Stimulated activated CD4-positive, alpha-beta T cell treated with anti-CD3 and anti-CD28 coated beads, Interleukin-12 subunit alpha, Interleukin-12 subunit beta, amount 100 ng/mL, for 48 hours (primary cell): ENCODE measurements around the gene PDE8B.

Experiments
- DNase-seq, 3 donors: peaks; one replicate each; pipeline ENCODE4 v3.0.0-alpha.2; 2020; ENCODE audit warnings: low read depth in 2 of 3, low spot score in 1 of 3

PDE8B gene

GRCh38 chr5:77316871-77317661, 106.6 kb downstream of the PDE8B start:
- DNase-seq, result no peak

DNA sequence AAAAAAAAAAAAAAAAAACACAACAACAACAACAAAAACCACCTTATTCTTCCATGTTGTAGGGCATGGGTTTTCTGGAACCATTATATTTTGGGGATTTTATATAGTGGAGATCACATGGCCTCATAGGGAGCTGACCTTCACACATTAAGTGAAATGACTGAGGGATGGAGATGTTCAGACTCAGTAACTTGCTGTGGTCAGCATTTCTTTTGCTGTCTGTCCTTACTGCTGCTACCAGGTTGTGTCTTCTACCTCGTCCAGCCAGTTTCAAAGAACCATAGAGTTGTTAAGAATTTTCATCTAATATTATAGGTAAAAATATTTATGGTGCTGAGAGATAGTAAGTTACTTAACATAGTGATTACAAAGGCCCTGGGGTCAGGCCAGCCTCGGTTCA, 107.6 kb downstream of the PDE8B start:
- no peak for DNase-seq

DNA sequence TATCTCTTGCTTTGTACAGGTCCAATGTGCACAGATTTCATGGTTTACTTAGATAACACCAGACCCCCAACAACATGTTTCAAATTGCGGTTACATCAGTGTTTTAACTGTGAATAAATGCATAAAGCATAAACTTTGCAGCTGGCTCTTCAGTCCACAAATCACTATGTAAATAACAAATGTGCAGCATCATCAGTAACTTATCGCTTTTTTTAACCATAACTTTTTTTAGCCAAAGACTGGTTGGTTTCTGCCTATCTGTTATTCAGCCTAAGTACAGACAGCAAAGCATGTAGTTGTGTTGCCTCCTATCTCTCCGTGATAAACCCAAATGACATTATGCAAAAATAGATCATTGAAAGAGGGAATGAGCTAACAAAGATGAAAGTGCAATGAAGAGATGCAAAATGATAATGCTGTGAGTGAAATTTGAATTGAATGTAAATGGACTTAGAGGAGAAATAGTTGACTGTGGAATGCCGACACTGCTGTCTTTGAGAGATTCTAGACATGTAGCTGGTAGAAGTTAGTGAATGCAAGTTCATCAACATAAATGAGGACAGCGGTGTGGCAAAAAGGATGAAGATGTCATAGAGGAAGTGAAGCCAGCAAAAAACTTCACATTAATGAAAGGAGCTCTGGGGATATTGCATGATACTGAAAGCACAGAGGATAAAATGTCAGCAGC, 108.8 kb downstream of the PDE8B start:
- DNase-seq, result no peak

DNA sequence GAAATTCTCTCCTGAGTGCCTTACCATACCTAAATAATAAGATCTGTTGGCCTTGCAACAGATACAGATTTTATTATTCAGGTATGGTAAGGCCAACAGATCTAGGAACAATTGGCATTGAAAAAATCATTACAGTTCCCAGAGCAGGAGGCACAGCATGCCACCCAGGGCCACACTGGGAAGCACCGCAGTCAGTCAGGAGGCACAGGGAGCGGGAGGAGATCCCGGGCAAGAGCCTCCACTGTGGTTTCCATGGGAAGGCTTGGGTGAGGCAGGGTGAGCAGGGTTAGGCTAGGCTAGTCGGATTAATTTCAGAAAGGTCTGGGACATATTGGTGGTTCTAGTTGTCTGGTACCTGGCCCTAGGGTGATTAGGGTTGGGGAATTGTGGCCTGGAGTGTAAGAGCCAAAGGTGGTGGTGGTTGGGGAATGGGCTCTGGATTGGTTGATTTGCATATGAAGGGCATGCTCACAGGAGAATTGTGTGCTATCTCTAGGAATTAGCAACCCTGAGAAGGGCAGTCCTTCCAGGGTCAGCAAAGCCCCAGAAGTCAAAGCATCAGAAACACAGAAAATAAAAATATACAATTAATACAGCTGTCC, 111.4 kb downstream of the PDE8B start:
- no peak for DNase-seq

DNA sequence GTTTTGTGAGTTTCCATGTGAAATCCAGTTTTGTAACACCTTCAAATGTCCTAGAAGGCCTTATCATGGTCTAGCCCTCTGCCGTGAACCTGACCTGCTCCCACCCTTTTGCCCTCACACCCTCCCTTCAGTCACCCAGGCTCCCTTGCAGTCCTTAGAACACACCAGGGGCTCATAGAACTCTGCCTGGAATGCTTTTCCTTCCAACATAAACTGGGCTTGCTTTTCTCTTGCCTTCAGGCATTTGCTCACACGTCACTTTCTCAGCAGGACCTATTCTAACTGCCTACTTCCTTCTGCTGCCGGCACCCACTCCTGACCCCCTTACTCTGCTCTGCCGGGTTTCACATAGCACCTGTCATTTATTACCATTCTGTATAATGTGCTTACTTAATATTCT, 111.9 kb downstream of the PDE8B start:
- DNase-seq, result no peak

GRCh38 chr5:77325921-77326541, 115.6 kb downstream of the PDE8B start:
- no peak for DNase-seq

GRCh38 chr5:77326986-77327734, 116.7 kb downstream of the PDE8B start:
- DNase-seq, result no peak

DNA sequence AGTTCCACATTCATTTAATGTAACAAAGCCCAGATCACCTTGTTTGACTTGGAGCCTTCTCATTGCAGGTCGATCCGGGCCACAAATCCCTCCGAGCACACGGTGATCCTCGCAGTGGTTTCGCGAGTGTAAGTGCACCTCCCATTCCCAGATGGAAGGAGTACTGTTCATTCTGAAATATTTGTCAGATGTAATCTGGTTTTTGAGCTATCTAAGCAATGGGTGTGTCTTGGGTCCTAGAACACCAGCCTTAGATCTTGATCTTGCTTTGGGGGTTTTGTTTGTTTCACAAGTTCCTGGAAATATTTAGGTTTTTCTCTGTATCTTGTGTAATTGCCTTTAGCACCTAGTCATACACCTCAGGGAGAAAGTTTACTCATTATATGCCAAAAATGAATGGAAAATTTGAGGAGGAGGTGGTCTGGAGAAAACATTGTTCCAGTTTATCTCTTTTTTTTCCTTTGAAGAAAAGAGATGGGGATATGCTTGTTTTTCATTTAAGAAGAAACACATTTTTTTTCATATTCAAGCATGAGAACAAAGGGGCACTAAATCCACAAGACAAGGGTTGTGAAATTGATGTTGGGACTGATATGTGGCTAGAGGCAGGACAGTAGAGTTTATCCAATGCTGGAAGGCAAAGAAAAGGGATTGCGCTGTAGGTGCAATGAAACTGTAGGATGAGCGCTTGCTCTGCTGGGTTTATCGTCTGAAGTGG, 118.6 kb downstream of the PDE8B start:
- no peak for DNase-seq

- DNase-seq, result no peak
Observed at GRCh38 chr5:77329664-77330430, 119.4 kb downstream of the PDE8B start.

DNA sequence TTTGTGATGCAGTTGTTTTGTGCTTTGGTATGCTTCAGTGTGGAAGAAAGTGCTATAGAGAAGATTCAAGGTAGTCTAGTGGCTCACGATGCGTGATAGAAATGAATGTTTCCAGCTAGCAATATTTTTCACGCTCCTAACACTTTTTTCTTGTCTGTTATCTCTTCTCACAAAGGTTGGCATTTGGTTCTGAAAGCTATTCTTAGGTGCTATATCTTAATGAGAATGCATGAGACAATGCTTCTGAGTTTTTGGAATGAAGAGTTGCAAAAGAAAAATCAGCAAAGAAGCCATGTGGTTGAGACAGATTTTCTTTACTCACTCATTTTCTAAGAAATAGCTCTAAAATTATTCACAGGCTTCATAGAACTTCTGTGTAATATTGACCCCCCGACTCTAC, 122.6 kb downstream of the PDE8B start:
- DNase-seq, result no peak

DNA sequence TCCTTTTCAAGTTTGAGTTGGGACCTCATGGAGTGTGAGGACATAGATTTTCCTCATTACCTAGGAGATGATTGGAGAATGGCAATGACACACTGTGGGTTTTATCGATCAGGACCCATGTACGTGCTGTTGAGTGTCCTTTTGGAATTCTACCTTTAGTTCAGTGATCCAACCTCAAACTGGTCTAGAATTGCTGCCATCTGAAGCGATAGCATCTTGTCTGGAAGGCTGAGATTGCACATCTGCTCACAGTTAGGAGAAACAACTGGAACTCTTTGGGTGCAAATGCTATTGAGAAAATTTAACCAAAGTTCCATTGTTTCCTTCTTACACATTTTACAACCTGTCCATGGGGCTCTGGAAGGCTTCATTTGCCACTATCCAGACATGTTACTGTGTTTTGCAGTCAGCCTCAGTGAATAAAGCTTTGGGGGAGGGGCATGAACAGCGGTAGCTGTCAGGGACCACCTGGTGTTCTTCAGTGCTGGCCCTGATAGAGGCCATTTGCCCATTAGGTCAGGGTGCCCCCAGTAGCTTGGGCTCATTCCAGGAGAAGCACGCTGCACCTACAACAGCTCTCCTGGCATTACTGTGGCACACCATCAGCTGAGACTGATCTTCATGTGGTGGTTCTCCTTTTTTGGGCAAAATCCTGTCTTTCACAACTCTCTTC, 123.1 kb downstream of the PDE8B start:
- DNase-seq, result no peak

DNA sequence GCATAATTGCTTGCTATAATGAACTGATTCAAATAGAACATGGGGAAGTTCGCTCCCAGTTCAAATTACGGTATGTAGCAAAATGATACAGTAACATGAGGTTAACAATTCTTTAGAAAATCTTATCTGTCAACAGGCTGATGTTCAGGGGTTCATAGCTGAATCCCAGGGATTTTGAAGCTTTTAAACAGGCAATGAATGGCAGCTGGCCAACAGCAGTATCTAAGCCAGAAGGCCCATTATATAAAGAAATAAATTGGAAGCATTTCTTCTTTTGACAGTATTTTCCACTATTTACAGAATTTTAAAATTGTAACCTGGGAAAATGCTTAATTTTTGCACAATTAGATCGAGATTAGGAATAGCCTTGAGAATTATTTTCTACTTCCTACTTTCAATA, 126.8 kb downstream of the PDE8B start:
- no peak for DNase-seq

DNA sequence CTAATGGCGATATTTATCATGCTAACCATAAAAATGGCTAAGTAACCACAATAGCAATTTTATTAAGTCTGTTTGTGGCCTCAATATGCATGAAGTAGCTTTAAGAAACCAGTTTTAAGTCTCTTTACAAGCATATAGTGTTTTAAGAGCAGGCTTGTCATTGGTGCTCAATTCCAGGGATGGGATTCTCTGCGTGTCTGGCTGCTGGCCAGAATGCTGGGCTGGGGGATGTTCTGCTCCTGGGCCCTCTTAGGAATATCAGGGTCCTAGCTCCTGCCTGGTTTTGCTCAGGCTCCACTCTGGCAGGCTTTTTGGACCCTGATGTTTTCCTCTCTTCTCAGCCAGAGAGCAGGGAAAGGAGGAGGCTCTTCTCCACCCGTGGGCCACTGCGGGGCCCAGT, 127.2 kb downstream of the PDE8B start:
- no peak for DNase-seq

DNA sequence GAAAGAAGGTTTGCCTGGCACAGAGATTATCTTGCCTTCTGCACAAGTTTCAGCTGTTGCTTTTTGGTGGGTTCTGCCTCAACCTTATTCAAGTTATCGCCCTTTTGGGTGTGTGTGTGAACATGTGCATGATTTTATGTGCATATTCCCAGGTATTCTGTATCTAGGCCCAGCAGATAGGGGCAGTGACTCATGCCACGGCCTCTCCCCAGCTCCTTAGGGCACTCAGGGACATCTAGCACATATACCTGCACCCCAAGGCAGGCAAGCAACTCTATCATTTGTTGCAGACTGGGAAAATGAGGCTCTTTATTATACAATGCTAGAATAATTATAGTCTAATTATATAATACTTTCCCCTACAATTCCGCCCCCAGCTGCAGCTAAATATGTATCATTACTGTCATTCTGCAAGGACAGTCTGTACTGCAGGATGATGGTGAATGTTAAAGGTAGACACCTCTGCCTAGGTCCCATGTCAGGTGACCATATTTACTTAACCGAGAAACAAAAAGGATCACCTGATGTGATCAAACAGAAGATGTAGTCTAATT, 128.9 kb downstream of the PDE8B start:
- no peak for DNase-seq

- no peak for DNase-seq
Observed at GRCh38 chr5:77343165-77343564, 132.7 kb downstream of the PDE8B start.

DNA sequence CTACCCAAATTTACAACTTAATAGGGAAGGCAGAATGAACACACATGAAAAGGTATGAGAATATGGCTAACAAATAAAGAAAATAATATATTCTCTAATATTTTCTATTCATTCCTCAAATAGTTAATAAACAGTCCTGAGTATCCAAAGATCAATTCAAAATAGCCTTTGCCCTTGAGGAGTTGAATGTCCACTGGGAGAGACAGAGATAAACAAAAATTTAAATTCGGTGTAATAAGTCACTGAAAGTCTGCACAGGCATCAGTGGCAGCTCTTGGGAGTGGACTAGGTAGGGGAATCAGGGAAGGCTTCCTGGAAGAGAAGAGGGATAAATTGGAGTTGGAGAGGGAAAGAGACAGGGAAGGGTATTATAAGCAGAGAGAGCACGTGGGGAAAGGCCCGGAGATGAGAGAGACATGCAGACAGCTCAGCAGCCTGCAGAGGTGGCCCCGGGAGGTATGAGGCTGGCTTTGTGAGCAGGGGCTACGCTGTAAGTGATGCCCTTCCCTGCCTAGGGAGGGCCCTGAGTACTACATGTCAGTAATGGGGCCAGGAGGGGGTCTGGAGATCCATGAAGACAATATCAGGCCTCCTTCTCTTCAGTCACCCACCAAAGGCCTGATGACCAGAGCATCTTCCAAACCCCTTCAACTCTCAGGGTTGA, 137.1 kb downstream of the PDE8B start:
- DNase-seq, result no peak

DNA sequence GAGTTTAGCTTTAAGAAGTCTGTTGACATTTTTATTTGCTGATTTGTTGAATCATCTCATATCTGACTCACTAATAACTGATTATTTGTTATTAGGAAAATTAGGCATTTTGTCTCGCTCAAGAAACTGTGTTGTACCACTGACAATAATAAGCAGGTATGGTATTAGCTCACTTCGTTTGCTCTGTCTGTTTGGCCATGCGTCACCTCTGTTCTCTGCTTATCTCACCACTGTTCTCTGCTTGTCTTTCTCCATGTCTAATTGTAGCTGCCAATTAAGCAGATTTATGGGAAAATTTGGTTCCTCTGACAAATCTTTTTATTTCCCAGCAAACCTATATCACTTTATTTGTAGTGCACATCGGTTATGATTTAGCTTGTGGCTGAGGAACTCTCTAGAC, 142.8 kb downstream of the PDE8B start:
- no peak for DNase-seq

DNA sequence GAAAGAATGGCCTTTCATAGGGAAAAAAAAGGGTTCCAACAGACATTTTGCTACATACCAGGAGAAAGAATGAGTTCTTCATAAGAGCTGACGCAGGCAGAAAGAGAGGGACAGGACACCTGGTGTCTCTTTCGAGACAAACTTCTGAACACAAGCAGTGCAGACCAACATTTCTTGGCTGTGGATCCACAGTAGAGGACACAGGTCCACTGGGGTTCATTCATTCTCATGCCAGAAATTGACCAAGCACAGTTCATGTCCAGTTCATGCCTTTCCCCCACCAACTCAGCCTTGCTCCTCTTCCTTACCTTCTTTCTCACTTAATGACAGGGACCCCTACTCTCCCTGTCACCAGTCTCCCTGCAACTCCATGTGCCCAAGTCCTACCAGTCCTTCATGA, 144.0 kb downstream of the PDE8B start:
- no peak for DNase-seq
